Chondrocyte (in vitro differentiated cells): ENCODE measurements around the gene AGO3. TPM values are rescaled to one million over a fixed set of nuclear protein-coding genes. Genes with fewer than 3 reads are reported as not detected.

Source experiments
- DNase-seq: peaks from one replicate; pipeline ENCODE4 v3.0.0; 2021; ENCODE audit warnings: mixed read lengths, low spot score
- H3K27ac Mint-ChIP-seq: one replicate; pipeline ENCODE4 v1.8.0; 2021; ENCODE audit warnings: mild to moderate bottlenecking, moderate library complexity, mixed read lengths; ENCODE audit not compliant: unreplicated experiment
- H3K27me3 Mint-ChIP-seq: 2 replicates; pipeline ENCODE4 v1.8.0; 2021; ENCODE audit warnings: low read depth, mixed read lengths
- H3K36me3 Mint-ChIP-seq: 2 replicates; pipeline ENCODE4 v1.8.0; 2021; ENCODE audit warnings: low read depth, mixed read lengths
- H3K4me1 Mint-ChIP-seq: 2 replicates; pipeline ENCODE4 v1.8.0; 2021; ENCODE audit warnings: low read depth, mild to moderate bottlenecking, mixed read lengths
- H3K4me3 Mint-ChIP-seq: one replicate; pipeline ENCODE4 v1.8.0; 2021; ENCODE audit warnings: mild to moderate bottlenecking, moderate library complexity, mixed read lengths; ENCODE audit not compliant: unreplicated experiment
- H3K9me3 Mint-ChIP-seq: 2 replicates; pipeline ENCODE4 v1.8.0; 2021; ENCODE audit warnings: low read depth, mixed read lengths
- CTCF ChIP-seq: fragments of 200-600 bp; sonication (generic); IDR thresholded peaks from 2 replicates; pipeline ENCODE4 v1.5.0; 2021; ENCODE audit warnings: antibody characterized with exemption, mild to moderate bottlenecking, moderate library complexity
- total RNA-seq: library from RNA; stranded (reverse); gene quantifications from 3 replicates; pipeline ENCODE4 v1.2.1, GENCODE V29; 2021

The AGO3 gene
- total RNA-seq, 1 donor from 2014 or later = 26.1 TPM

GRCh38 chr1:36081926-36082485 lies 151.1 kb downstream of the AGO3 start:
- Mint-ChIP-seq H3K4me1 (peaks cover 3% of the 10 kb centered on the region), H3K36me3 (no peaks in the 10 kb centered on the region), H3K27me3 (no peaks in the 10 kb centered on the region), H3K27ac (no peak overlapping the region), H3K4me3 (no peak overlapping the region), H3K9me3 (no peaks in the 10 kb centered on the region)
- no peak for DNase-seq
- TF ChIP-seq CTCF = no peak

- no peak for TF ChIP-seq CTCF
- Mint-ChIP-seq H3K4me3 (peak overlapping the region; percentile 61), H3K27me3 (no peaks in the 10 kb centered on the region), H3K9me3 (no peaks in the 10 kb centered on the region), H3K27ac (no peak overlapping the region), H3K36me3 (no peaks in the 10 kb centered on the region), H3K4me1 (peaks cover 3% of the 10 kb centered on the region)
- DNase-seq = peak; percentile 40
Observed at GRCh38 chr1:36083219-36083618, 152.3 kb downstream of the AGO3 start.

GRCh38 chr1:36083635-36084496 lies 153.0 kb downstream of the AGO3 start, which contains the start of gene TEKT2:
Gene TEKT2, plus strand, starts transcription at chr1:36084094. Its CDS starts 828 bp downstream, at chr1:36084922.
- Mint-ChIP-seq H3K27ac (peak within 1 kb of the TSS; percentile 41), H3K9me3 (no peaks in the 10 kb centered on the region), H3K36me3 (no peaks in the 10 kb centered on the region), H3K27me3 (no peaks in the 10 kb centered on the region), H3K4me1 (peaks cover 3% of the 10 kb centered on the region), H3K4me3 (peak within 1 kb of the TSS; percentile 61)
- peak; percentile 36 for TF ChIP-seq CTCF
- peak; percentile 86 for DNase-seq

GRCh38 chr1:36084497-36085115 lies 153.7 kb downstream of the AGO3 start:
- Mint-ChIP-seq H3K4me3 (peak overlapping the region; percentile 51), H3K27me3 (no peaks in the 10 kb centered on the region), H3K27ac (no peak overlapping the region), H3K36me3 (no peaks in the 10 kb centered on the region), H3K9me3 (no peaks in the 10 kb centered on the region), H3K4me1 (peaks cover 9% of the 10 kb centered on the region)
- no peak for TF ChIP-seq CTCF
- peak; percentile 37 for DNase-seq

GRCh38 chr1:36085126-36085525 lies 154.2 kb downstream of the AGO3 start:
- Mint-ChIP-seq H3K4me1 (peaks cover 14% of the 10 kb centered on the region), H3K4me3 (no peak overlapping the region), H3K27me3 (no peaks in the 10 kb centered on the region), H3K9me3 (no peaks in the 10 kb centered on the region), H3K27ac (no peak overlapping the region), H3K36me3 (peaks cover 2% of the 10 kb centered on the region)
- no peak for TF ChIP-seq CTCF
- no peak for DNase-seq
